Activated CD8-positive, alpha-beta T cell treated with anti-CD3 and anti-CD28 coated beads for 36 hours (primary cell): ENCODE results near the gene LKAAEAR1. TPM values are rescaled to one million over a fixed set of nuclear protein-coding genes. Genes with fewer than 3 reads are reported as not detected.

ENCODE experiments used
- ATAC-seq: fragments of 200-7000 bp; cut with Tn5 transposase; one replicate; pipeline ENCODE4 v1.10.0; 2021; ENCODE audit warnings: mild to moderate bottlenecking, moderate library complexity
- CTCF ChIA-PET: fragments of 350-600 bp; sonication (Branson Sonifier 250); formaldehyde crosslinking; loops from one replicate; lab custom pipeline; 2021; ENCODE audit warnings: antibody characterized with exemption; lab: Charles Lee
- POLR2A ChIA-PET: fragments of 350-600 bp; sonication (Branson Sonifier 250); formaldehyde crosslinking; loops from one replicate; lab custom pipeline; 2021; ENCODE audit warnings: antibody characterized with exemption; lab: Charles Lee
- DNase-seq: peaks from one replicate; pipeline ENCODE4 v3.0.0-alpha.2; 2020
- H3K27ac Mint-ChIP-seq: one replicate; pipeline ENCODE4 v1.8.0; 2021; ENCODE audit warnings: mild to moderate bottlenecking, mixed read lengths
- H3K27me3 Mint-ChIP-seq: one replicate; pipeline ENCODE4 v1.8.0; 2021; ENCODE audit warnings: mixed read lengths
- H3K36me3 Mint-ChIP-seq: one replicate; pipeline ENCODE4 v1.8.0; 2021; ENCODE audit warnings: low read depth, mixed read lengths
- H3K4me1 Mint-ChIP-seq: one replicate; pipeline ENCODE4 v1.8.0; 2021; ENCODE audit warnings: low read depth, mixed read lengths
- H3K4me3 Mint-ChIP-seq: one replicate; pipeline ENCODE4 v1.8.0; 2021; ENCODE audit warnings: mild to moderate bottlenecking, moderate library complexity, mixed read lengths
- H3K9me3 Mint-ChIP-seq: one replicate; pipeline ENCODE4 v1.8.0; 2021; ENCODE audit warnings: mixed read lengths
- CTCF ChIP-seq: fragments of 200-600 bp; IDR thresholded peaks from one replicate; pipeline ENCODE4 v1.8.0; 2022; ENCODE audit warnings: antibody characterized with exemption, mild to moderate bottlenecking
- intact Hi-C: fragments of 100-400 bp; cut with micrococcal nuclease; formaldehyde crosslinking; loops from one replicate; pipeline ENCODE4 v1.10.0; 2022
- total RNA-seq, 2 experiments: library from RNA; stranded (reverse); gene quantifications; one replicate each; pipeline ENCODE4 v1.2.3, GENCODE V29; 2021

Gene LKAAEAR1
- total RNA-seq, 2 experiments from 2014 or later: 0.43 TPM

GRCh38 chr20:64067733-64068307, 16.4 kb downstream of the LKAAEAR1 start:
- no peak overlapping the region for H3K4me3 Mint-ChIP-seq
- intact Hi-C loops: loop anchor here (10.0 kb wide), 1 partner anchor 93 kb away; the partner anchor contains the start of gene SAMD10

GRCh38 chr20:64067005-64067632, 17.1 kb downstream of the LKAAEAR1 start:
- Mint-ChIP-seq H3K4me1 (peaks cover 35% of the 10 kb centered on the region), H3K4me3 (no peak overlapping the region), H3K27me3 (no peaks in the 10 kb centered on the region), H3K9me3 (no peaks in the 10 kb centered on the region), H3K27ac (no peak overlapping the region), H3K36me3 (no peaks in the 10 kb centered on the region)
- no peak for TF ChIP-seq CTCF
- ChIA-PET POLR2A (interaction anchor here (0.7 to 1.9 kb wide), 5 partner anchors 9 to 79 kb away, joined by 3 to 7 read pairs (median 4); partner anchors contain the start of genes OPRL1 and RGS19), CTCF (interaction anchor here (1.0 to 1.2 kb wide), 2 partner anchors 8 to 16 kb away, joined by 4 to 5 read pairs; no protein-coding TSS in a partner anchor)
- intact Hi-C loops: loop anchor here (10.0 kb wide), 1 partner anchor 92 kb away; the partner anchor contains the start of gene SAMD10
- ATAC-seq: no peak
- DNase-seq: no peak

More at GRCh38 chr20:64067733-64068307, 16.4 kb downstream of the LKAAEAR1 start:
- Mint-ChIP-seq H3K9me3 (no peaks in the 10 kb centered on the region), H3K27ac (peak overlapping the region; percentile 30), H3K36me3 (no peaks in the 10 kb centered on the region), H3K4me1 (peaks cover 35% of the 10 kb centered on the region), H3K27me3 (no peaks in the 10 kb centered on the region)
- ChIA-PET CTCF (no interaction called here), POLR2A (interaction anchor here (0.7 to 2.8 kb wide), 3 partner anchors 12 to 16 kb away, joined by 3 to 15 read pairs (median 4); partner anchors contain the start of genes OPRL1 and RGS19)
- ATAC-seq (no peak), DNase-seq (no peak)
- TF ChIP-seq CTCF: no peak

- ChIA-PET POLR2A (interaction anchor here (1.0 to 1.9 kb wide), 3 partner anchors 10 to 78 kb away, joined by 3 to 7 read pairs (median 5); no protein-coding TSS in a partner anchor), CTCF (interaction anchor here (0.8 to 1.2 kb wide), 3 partner anchors 17 to 529 kb away, joined by 3 to 6 read pairs (median 5); partner anchors contain the start of gene PTK6)
- peak overlapping the region; percentile 63 for H3K27ac Mint-ChIP-seq
- H3K9me3 Mint-ChIP-seq: no peaks in the 10 kb centered on the region
- TF ChIP-seq CTCF: no peak
- DNase-seq (peak; percentile 89), ATAC-seq (peak; percentile 77)
- H3K27me3 Mint-ChIP-seq: no peaks in the 10 kb centered on the region
- intact Hi-C loops: loop anchor here (10.0 kb wide), 1 partner anchor 91 kb away; the partner anchor contains the start of gene SAMD10
- H3K4me3 Mint-ChIP-seq: no peak overlapping the region
- H3K36me3 Mint-ChIP-seq: no peaks in the 10 kb centered on the region
- peaks cover 35% of the 10 kb centered on the region for H3K4me1 Mint-ChIP-seq
These were observed 18.2 kb downstream of the LKAAEAR1 start for GRCh38 chr20:64065974-64066343.

- Mint-ChIP-seq H3K27ac (peak overlapping the region; percentile 63), H3K36me3 (no peaks in the 10 kb centered on the region), H3K4me1 (peaks cover 35% of the 10 kb centered on the region), H3K4me3 (no peak overlapping the region), H3K27me3 (no peaks in the 10 kb centered on the region), H3K9me3 (no peaks in the 10 kb centered on the region)
- DNase-seq: peak; percentile 46
- ChIA-PET POLR2A (interaction anchor here (0.9 to 1.9 kb wide), 6 partner anchors 7 to 117 kb away, joined by 3 to 7 read pairs (median 4); no protein-coding TSS in a partner anchor), CTCF (interaction anchor here (0.8 to 1.2 kb wide), 3 partner anchors 19 to 528 kb away, joined by 3 to 6 read pairs (median 3); partner anchors contain the start of genes LKAAEAR1 and PTK6)
- intact Hi-C loops: loop anchor here (10.0 kb wide), 1 partner anchor 91 kb away; the partner anchor contains the start of gene SAMD10
- no peak for ATAC-seq
- no peak for TF ChIP-seq CTCF
These were observed 18.9 kb downstream of the LKAAEAR1 start for GRCh38 chr20:64065062-64065973.
